Uterus (tissue), 4 donors: ENCODE results near the gene PRIMA1. TPM values are rescaled to one million over a fixed set of nuclear protein-coding genes. Genes with fewer than 3 reads are reported as not detected.

Source experiments
- DNase-seq, 2 donors: peaks; one replicate each; pipeline ENCODE4 v3.0.0-alpha.2; 2019 to 2020
- H3K27ac ChIP-seq, 2 donors: fragments of 200-600 bp; sonication (generic); 1 replicate in 1 of 2; 2 replicates in 1 of 2; pipeline ENCODE4 v1.5.1; 2016 to 2018
- H3K27me3 ChIP-seq, 2 donors: fragments of 200-600 bp; sonication (generic); one replicate each; pipeline ENCODE4 v1.5.1; 2018 to 2019; ENCODE audit warnings: control low read depth in 1 of 2
- H3K36me3 ChIP-seq, 2 donors: fragments of 200-600 bp; sonication (generic); one replicate each; pipeline ENCODE4 v1.5.1; 2019; ENCODE audit warnings: control low read depth in 1 of 2
- H3K4me1 ChIP-seq, 2 donors: fragments of 200-600 bp; sonication (generic); one replicate each; pipeline ENCODE4 v1.5.1; 2018 to 2019; ENCODE audit warnings: control low read depth in 1 of 2
- H3K4me3 ChIP-seq, 2 donors: fragments of 200-600 bp; sonication (generic); 1 replicate in 1 of 2; 2 replicates in 1 of 2; pipeline ENCODE4 v1.5.1; 2018 to 2019; ENCODE audit warnings: mild to moderate bottlenecking in 1 of 2
- H3K9me3 ChIP-seq, 2 donors: fragments of 200-600 bp; sonication (generic); one replicate each; pipeline ENCODE4 v1.5.1; 2019; ENCODE audit warnings: control low read depth in 1 of 2
- POLR2A ChIP-seq, 2 donors: fragments of 450-650 bp; IDR thresholded peaks; one replicate each; pipeline ENCODE4 v1.6.1; 2016; ENCODE audit warnings: antibody characterized with exemption in 2 of 2, mild to moderate bottlenecking in 1 of 2, moderate library complexity in 1 of 2
- intact Hi-C: fragments of 100-400 bp; cut with DNase I; formaldehyde crosslinking; loops from one replicate; pipeline ENCODE4 v1.15.1; 2023; ENCODE audit warnings: low total_unique reads
- total RNA-seq, 4 donors: library from RNA; depleted of rRNA in 3 of 4; stranded (reverse); fragments of >200 nt in 3 of 4; gene quantifications; one replicate each; pipeline versions ENCODE4 v1.1.0 to v1.2.4, GENCODE V29; 2014 to 2023
- TF ChIP-seq, protein P1 (sequence below), 4 experiments: fragments of 200-600 bp in 2 of 4; fragments of 450-650 bp in 2 of 4; sonication (generic) in 2 of 4; IDR thresholded peaks; one replicate each; pipeline ENCODE4 v1.5.1; 2016 to 2019; ENCODE audit warnings: antibody characterized with exemption in 4 of 4, mild to moderate bottlenecking in 2 of 4, moderate library complexity in 1 of 4
- donor health status: DM: yes; HTN: yes; CAD: no.

Gene PRIMA1
- total RNA-seq, 4 donors from 2014 or later = 0.48 to 24.5 (median 3.8) TPM

DNA sequence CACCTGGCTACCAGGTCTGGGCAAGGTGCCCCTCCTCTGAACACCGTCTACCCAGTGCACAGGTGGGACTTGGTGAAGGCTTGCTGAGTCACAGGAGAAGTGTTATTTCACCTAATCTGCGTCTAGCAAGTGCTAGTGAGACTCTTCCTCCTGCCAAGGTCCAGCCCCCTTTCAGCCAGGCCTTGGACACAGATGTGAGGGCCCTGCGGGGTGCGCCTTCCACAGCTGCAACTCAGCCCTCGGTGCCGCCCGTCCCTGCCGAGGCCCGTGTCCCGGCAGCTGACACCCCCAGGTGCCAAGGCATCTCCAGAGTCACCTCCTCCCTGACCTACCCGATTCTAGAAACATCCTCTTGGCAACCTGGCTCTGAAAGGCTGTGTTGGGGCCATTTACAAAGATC, 55.1 kb downstream of the PRIMA1 start:
- intact Hi-C loops = no loop called here
- no peak overlapping the region for H3K4me3 ChIP-seq
- H3K27ac ChIP-seq = peak overlapping the region in 1 of 2 donors; percentile 56
- no peaks in the 10 kb centered on the region for H3K27me3 ChIP-seq
- no peaks in the 10 kb centered on the region for H3K9me3 ChIP-seq
- DNase-seq = no peak
- no peaks in the 10 kb centered on the region for H3K36me3 ChIP-seq
- TF ChIP-seq POLR2A (IDR thresholded peaks at IDR 0.05) = no peak
- TF ChIP-seq, protein P1, sequence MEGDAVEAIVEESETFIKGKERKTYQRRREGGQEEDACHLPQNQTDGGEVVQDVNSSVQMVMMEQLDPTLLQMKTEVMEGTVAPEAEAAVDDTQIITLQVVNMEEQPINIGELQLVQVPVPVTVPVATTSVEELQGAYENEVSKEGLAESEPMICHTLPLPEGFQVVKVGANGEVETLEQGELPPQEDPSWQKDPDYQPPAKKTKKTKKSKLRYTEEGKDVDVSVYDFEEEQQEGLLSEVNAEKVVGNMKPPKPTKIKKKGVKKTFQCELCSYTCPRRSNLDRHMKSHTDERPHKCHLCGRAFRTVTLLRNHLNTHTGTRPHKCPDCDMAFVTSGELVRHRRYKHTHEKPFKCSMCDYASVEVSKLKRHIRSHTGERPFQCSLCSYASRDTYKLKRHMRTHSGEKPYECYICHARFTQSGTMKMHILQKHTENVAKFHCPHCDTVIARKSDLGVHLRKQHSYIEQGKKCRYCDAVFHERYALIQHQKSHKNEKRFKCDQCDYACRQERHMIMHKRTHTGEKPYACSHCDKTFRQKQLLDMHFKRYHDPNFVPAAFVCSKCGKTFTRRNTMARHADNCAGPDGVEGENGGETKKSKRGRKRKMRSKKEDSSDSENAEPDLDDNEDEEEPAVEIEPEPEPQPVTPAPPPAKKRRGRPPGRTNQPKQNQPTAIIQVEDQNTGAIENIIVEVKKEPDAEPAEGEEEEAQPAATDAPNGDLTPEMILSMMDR (IDR thresholded peaks at IDR 0.05) = no peak
- no peaks in the 10 kb centered on the region for H3K4me1 ChIP-seq

GRCh38 chr14:93732524-93732923, 55.8 kb downstream of the PRIMA1 start:
- TF ChIP-seq, protein P1 (IDR thresholded peaks at IDR 0.05) = no peak
- TF ChIP-seq POLR2A (IDR thresholded peaks at IDR 0.05) = no peak
- intact Hi-C loops = no loop called here
- Histone ChIP-seq H3K27me3 (no peaks in the 10 kb centered on the region), H3K27ac (peak overlapping the region in 1 of 2 donors; percentile 56), H3K36me3 (no peaks in the 10 kb centered on the region), H3K9me3 (no peaks in the 10 kb centered on the region), H3K4me1 (no peaks in the 10 kb centered on the region), H3K4me3 (no peak overlapping the region)
- DNase-seq = no peak

DNA sequence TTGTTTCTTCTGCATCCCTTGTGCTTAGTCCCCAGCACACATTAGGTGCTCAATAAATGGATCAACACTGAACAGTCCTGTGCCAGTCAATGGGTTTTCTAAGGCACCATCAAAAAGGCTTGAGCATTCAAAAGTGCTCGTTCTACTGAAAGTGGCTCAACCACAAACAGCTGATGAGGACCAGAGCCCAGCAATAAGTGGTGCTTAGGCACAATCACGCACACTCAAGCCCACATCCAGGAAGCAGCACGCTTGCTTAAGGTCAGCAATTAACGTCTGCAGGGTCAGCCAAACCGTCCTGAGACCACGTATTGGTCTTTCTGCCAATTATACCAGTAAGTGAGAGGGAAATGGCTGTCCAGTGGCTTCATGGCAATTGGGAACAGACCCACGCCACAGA, 56.5 kb downstream of the PRIMA1 start:
- H3K4me3 ChIP-seq = no peak overlapping the region
- intact Hi-C loops = no loop called here
- no peak overlapping the region for H3K27ac ChIP-seq
- no peaks in the 10 kb centered on the region for H3K4me1 ChIP-seq
- no peak for DNase-seq
- no peaks in the 10 kb centered on the region for H3K36me3 ChIP-seq
- no peaks in the 10 kb centered on the region for H3K27me3 ChIP-seq
- H3K9me3 ChIP-seq = no peaks in the 10 kb centered on the region
- TF ChIP-seq POLR2A (IDR thresholded peaks at IDR 0.05) = no peak
- TF ChIP-seq, protein P1 (IDR thresholded peaks at IDR 0.05) = no peak

DNA sequence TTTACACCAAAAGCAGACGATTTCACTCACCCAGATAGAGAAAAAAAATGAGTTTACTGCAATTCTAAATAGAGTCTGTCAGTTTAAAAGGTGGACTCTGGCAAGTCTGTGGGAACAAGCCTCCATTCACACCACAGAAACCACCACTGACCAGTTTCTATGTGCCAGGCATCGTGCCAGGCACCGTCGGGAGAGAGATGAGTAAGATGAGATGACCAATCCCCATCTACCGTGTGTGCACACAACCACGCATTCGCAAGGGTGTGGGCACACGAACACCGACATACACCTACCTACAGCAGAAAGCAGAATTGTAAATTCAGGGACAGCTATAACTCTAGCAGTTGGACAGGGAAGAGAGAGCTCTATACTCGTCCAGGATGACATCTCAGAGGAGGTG, 58.3 kb downstream of the PRIMA1 start:
- DNase-seq = no peak
- TF ChIP-seq, protein P1 (IDR thresholded peaks at IDR 0.05) = no peak
- TF ChIP-seq POLR2A (IDR thresholded peaks at IDR 0.05) = no peak
- H3K36me3 ChIP-seq = no peaks in the 10 kb centered on the region
- no peaks in the 10 kb centered on the region for H3K9me3 ChIP-seq
- H3K4me3 ChIP-seq = no peak overlapping the region
- intact Hi-C loops = no loop called here
- H3K27me3 ChIP-seq = no peaks in the 10 kb centered on the region
- no peak overlapping the region for H3K27ac ChIP-seq
- no peaks in the 10 kb centered on the region for H3K4me1 ChIP-seq

GRCh38 chr14:93728651-93729016, 59.7 kb downstream of the PRIMA1 start:
- Histone ChIP-seq H3K27me3 (no peaks in the 10 kb centered on the region), H3K36me3 (no peaks in the 10 kb centered on the region), H3K9me3 (no peaks in the 10 kb centered on the region), H3K4me3 (no peak overlapping the region), H3K4me1 (no peaks in the 10 kb centered on the region), H3K27ac (no peak overlapping the region)
- DNase-seq = no peak
- intact Hi-C loops = no loop called here
- no peak for TF ChIP-seq POLR2A (IDR thresholded peaks at IDR 0.05)
- TF ChIP-seq, protein P1 (IDR thresholded peaks at IDR 0.05) = no peak
